Cardiac fibroblast (primary cell): ENCODE data around the gene SLC26A1.

Source experiments
- DNase-seq, 2 donors: peaks; one replicate each; pipeline versions ENCODE4 v3.0.0 to v3.0.0-alpha.2; 2010; ENCODE audit warnings: low read depth in 2 of 2
- H3K4me3 ChIP-seq, 2 donors: replicated peaks in 1 of 2; 1 replicate in 1 of 2; 2 replicates in 1 of 2; pipeline ENCODE4 v1.5.1; 2011; ENCODE audit warnings: low read depth in 2 of 2, low read length in 2 of 2, mild to moderate bottlenecking in 2 of 2, moderate library complexity in 1 of 2
- CTCF ChIP-seq: IDR thresholded peaks from one replicate; pipeline ENCODE4 v1.5.1; 2011; ENCODE audit warnings: low read depth, mild to moderate bottlenecking, low read length, inconsistent platforms

The SLC26A1 gene

GRCh38 chr4:958696-959337 is 34.4 kb downstream of the SLC26A1 start:
- TF ChIP-seq CTCF = no peak
- DNase-seq = no peak
- H3K4me3 ChIP-seq = no peak overlapping the region

- no peak for DNase-seq
Measured at GRCh38 chr4:958314-958665, 34.9 kb downstream of the SLC26A1 start.

GRCh38 chr4:957581-958313 is 35.5 kb downstream of the SLC26A1 start:
- DNase-seq = no peak
- TF ChIP-seq CTCF = no peak
- no peak overlapping the region for H3K4me3 ChIP-seq

More at GRCh38 chr4:958314-958665, 34.9 kb downstream of the SLC26A1 start:
- no peak for TF ChIP-seq CTCF
- no peak overlapping the region for H3K4me3 ChIP-seq

GRCh38 chr4:957231-957580 is 36.0 kb downstream of the SLC26A1 start:
- DNase-seq = no peak
- no peak for TF ChIP-seq CTCF
- H3K4me3 ChIP-seq = no peak overlapping the region

GRCh38 chr4:956531-957230 is 36.5 kb downstream of the SLC26A1 start:
- no peak overlapping the region for H3K4me3 ChIP-seq
- no peak for TF ChIP-seq CTCF
- no peak for DNase-seq

GRCh38 chr4:955931-956381 is 37.2 kb downstream of the SLC26A1 start:
- TF ChIP-seq CTCF = no peak
- DNase-seq = no peak

More at GRCh38 chr4:955931-956381, 37.2 kb downstream of the SLC26A1 start:
- no peak overlapping the region for H3K4me3 ChIP-seq
